NCI-H2081 treated with DMSO at 0.1 percent for 48 hours (cell line): ENCODE results near the gene ST6GALNAC2.
"Not testable (repeated sequence)": the region's sequence is repeated elsewhere in the genome, so short reads cannot be mapped to it uniquely, and the experiment has no call there.

Experiments used
- DNase-seq: peaks from one replicate; lab custom pipeline; 2025; lab: John Stamatoyannopoulos, UW

The ST6GALNAC2 gene

DNA sequence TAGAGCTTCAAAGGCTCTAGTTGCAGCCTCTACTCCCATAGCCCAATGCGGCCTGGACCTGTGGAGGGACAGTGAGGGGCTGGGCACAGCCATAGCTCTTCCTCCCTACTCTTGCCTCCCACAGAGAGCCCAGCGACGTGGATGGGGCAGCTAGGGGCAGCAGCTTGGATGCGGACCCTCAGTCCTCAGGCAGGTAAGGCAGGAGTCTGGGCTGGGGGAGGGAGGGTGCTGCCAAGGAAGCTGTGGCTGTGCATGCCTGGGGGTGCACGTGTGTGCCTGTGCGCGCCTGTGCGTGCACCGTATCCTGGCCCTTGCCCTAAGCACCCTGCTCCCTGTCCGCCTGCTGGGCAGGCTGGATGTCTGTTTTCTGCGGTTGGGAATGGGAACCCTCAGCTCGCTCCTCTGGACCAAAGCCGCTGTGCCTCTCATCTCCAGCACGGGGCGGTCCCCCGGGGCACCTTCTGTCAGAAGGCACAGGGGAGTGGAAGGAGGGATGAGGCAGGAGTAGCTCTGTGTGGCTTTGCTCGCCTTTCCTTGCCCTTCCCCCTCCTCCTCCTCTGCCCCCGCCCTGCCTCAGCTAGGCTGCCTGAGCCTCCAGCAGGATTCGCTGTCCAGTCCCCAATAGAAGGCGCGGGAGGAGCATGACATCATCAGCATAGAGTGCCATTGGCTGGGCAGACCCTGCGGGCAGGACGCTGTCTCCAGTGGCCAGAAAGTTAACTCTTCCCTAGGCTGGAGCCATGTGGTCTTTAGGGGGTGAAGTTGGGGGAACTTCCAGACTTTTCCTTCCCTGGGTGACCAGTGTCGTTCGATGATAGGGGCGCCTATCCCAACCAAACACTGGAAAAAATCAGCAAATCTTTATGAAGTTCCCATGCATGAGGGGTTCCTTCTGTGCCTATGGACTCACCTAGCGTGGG is 45.0 kb downstream of the ST6GALNAC2 start:
- DNase-seq: no peak

DNA sequence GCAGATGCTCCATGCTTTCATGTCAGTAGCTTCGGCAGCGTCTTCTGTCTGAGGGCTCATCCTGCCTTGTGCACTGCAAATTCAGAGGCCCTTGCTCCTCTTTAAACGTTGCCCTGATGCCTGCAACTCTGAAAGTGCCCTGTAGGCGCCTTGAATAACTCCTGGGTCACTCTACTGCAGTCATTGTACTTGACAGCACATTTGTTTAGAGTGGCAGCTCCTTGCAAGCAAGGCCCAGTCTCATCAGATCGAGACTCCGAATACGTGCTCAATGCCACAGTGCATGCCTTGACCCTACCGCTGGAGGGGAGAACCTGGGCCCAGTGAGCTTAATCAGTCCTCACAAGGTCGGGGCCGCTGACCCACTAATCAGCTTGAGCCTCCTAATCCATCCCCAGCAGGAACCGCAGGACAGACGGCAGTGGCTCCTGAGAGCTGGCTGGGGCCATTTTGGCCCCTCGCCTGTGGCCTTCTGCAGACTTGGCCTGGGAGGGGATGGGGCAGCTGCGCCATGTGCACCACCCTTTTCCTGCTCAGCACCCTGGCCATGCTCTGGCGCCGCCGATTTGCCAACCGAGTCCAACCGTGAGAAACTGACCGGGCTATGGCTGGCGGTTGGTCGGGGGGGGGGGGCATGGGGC is 45.9 kb downstream of the ST6GALNAC2 start, which contains the start of gene PRCD:
Gene PRCD, plus strand, starts transcription at position 414 of the 641 bp plus-strand sequence. Its CDS starts 98 bp downstream, at position 512.
- DNase-seq: no peak

DNA sequence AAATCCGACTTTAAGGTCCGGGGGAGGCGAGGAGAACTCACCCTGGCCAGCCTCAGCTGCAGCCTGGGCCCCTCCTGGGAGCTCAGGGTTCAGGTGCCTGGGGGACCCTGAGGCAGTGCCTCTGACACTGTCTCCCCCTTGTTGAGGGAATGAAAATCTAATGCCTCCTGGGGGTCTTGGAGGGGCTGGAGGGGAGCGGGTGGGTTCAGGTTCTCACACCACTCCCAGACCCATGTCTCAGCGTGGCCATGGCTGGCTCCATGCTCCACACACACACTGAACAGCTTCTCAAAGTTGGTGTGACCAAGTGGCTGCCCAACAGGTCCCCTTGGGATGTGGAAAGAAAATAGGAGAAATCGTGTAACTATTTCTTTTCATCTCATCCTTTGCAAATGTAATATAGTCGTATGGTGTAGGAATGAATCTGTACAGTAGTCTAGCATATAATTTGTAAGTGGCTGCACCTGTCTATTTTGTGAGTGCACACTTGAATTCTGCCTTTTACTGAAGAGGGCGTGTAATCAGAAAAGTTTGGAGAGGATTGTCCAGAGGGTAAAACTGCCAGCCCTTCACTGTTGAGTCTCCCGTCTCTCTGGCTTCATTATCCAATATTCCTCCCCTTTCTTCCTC is 46.6 kb downstream of the ST6GALNAC2 start:
- DNase-seq: no peak

DNA sequence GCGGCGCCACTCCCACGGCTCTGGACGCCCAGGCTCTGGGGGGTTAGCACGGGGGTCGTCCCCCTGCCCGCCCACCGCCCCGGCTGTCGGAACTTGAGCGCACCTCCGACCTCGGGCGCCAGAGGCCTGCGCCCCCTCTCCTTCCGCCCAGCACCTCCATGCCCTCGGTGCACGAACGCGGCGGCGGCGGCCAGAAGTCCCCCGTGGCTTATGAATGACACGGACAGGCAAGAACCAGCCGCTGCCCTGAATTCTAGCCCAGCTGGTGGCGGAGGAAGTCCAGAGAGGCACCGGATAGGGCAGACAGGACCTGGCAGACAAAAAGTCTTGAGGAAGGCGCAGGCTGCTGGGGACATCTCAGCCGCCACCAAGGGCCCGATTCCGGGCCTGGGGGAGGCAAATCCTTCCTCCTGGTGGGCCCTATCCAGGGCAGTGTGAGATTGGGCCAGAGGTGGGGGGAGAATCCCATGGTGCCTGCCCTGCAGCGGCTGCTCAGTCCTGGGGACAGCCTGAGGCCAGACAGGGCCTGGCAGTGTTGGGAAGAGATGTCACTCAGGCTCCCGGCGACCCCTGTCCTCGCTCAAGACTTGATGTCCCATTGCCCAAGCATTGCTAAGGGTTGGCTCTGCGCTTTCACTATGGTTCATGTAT is 47.3 kb downstream of the ST6GALNAC2 start:
- no peak for DNase-seq

DNA sequence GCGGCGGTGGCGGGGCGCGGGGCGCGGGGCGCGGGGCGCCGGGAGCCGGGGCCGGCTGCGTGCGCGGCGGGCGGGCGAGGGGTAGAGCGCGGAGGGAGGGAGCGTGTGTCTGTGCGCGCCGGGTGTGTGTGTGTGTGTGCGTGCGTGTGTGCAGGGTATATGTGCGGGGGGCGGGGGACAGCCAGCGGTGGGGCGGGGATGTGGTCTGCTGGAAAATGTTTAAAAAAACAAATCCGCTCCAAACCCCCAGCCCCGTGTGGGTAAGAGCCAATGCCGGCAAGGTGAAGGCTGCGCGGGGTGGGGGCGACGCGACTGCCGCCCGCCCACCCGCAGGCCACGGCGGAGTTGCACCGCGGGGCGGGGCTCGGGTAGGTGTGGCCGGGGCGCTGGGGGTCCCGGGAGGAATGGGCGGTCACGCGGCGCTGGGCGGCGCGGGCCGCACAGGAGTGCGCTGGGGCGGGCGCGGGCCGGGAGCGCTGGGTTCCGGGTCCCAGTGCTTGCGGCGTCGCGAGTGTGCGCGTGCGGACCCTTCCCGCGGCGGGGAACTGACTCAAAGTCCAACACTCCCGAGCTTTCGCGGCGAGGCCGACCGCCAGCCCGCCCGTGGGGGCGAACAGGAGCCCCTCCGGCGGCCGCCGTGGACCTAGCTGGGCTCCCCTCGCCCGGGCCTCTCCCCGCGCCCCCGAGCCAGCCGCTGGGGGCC is 47.9 kb downstream of the ST6GALNAC2 start, which contains the start of gene CYGB:
Gene CYGB, minus strand, starts transcription at position 132 of the 703 bp plus-strand sequence. CDS start 167 bp downstream, outside the sequence.
- DNase-seq: no peak

DNA sequence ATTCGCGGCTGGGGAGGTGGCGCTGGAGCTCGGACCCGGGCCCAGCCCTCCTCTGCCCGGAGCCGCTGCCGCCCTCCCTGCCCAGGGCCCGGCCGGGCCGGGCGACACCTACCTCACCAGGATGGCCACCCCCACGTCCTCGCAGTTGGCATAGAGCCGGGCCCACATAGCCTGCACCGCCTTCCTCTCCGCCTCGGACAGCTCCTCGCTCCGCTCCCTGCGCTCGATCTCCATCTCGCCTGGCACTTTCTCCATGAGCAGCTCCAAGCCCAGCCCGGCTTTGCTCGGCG is 48.4 kb downstream of the ST6GALNAC2 start:
- DNase-seq: no peak

DNA sequence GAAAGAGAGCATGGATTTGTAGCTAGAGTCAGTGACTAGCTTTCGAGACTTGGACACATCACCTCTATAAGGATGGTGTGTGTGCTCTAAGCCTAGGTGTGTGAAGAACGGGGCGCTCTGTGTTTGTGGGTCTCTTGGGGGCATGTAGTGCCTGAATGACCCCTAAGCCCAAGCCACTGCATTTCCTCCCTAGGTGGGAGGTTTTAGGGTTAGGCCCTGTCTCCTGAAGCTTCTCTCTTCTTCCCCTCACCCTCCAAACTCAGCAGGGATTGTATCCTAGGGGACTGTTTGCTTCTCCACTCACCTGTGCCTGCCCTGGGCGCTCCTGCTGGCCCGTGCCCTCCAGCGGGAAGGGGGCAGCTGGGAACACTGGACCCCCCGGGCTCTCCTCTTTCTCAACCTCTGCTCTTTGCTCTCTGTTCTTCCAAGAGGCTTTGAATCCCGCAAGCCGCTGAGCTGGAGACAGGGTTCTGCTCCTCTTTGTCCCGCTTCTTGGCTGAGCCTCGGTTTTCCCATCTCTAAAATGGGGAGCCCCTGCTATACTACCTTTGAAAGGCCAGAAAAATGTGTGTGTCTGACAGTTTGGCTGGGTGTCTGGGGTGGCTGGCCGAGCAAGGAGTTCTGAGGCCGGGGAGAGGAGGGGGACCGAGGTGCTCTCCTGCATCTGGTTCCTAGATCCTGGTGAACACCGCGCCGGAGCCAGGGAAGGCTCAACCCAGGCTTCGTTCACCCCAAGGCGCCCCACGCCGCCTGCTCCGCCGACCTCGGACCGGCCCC is 49.0 kb downstream of the ST6GALNAC2 start:
- no peak for DNase-seq

DNA sequence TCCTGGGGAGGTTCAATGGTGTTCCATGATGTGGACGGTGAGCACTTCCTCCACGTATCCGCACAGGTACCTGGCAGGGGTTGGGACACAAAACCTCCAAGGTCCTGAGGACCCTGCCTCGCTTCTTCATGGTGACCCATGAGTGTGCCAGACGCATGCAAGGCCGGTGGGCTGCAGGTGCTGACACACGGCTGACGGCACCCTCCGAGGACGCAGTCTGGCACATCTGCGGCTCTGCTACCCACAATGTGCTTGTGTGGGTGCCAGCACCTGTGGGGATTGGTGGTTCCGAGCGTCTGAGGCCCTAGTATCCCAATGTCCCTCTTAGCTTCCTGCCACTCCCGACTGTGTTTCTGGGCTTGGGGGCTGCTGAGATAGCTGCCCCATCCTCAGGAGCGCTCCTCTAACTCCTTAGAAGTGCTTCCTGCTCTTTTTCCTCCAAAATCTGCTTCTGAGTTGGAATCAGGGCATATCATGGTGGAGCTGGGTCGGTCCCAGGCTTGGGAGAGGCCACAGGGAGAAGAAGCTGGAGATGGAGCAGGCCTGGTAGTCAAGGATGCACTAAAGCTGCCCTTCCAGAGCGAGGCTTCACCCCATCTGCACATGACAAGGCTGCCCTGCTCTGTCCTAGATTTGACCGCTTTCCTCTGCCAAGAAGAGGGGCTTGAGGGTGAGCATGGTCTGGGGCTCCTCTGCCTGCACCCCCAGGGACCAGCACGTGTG is 49.7 kb downstream of the ST6GALNAC2 start:
- DNase-seq: no peak

DNA sequence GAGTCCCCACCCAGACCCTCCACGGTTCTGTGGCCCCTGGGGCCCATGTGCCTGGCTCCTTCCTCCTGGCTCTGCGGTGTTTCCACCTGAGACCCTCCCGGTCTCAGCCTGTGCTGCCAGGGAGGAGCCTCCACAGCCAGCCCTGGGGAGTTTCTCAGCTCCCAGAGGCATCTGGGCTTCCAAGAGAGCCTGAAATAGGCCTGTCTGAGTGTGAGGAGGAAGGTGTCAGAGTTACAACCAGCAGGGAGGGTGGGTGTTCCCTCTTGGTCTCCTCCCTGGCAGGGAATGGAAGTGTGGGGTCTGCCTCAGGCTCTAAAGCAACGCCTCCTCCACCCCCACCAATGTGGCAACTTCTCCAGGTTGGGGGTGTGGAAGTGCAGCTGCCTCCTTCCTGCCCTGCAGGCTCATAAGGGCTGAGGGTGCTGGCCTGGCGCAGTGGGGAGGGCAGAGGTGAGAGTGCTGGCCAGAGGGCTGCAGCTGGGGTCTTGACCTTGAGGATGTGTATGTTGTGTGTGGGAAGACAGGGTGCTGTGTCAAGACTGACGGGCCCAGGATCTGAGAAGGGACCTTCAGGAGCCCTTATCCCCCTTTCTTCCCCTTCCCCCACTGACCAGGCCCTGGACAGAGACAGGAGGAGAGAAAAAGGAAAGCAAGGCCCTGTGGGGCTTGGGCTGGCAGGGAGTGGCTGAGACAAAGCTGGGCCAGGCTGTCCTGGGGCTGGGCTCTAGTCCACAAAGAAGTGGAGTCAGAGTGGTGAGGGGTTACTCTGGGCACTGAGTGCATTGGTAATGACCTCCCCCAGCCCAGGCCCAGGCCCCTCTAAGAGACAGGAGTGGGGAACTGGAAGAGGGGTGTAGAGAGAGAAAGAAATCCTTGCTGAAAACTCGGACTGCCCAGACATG is 50.6 kb downstream of the ST6GALNAC2 start:
- no peak for DNase-seq

DNA sequence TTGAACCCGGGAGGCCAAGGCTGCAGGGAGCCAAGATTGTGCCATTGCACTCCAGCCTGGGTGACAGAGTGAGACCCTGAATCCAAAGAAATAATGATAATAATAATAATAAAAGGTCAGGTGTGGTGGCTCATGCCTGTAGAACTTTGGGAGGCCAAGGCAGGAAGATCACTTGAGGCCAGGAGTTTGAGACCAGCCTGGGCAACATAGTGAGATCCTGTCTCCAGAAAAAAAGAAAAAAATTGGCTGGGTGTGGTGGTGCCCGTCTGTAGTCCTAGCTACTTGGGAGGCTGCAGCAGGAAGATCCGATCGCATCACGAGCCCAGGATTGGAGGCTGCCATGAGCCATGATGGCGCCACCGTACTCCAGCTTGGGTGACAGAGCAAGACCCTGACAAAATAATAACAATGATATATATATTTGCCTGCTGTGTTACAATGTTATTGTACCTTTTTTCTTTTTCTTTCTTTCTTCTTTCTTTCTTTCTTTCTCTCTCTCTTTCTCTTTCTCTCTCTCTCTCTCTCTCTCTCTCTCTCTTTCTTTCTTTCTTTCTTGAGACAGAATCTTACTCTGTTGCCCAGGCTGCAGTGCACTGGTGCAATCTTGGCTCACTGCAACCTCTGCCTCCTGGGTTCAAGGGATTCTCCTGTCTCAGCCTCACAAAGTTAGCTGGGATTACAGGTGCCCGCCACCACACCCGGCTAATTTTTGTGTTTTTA is 51.9 kb downstream of the ST6GALNAC2 start:
- DNase-seq: not testable (repeated sequence)

DNA sequence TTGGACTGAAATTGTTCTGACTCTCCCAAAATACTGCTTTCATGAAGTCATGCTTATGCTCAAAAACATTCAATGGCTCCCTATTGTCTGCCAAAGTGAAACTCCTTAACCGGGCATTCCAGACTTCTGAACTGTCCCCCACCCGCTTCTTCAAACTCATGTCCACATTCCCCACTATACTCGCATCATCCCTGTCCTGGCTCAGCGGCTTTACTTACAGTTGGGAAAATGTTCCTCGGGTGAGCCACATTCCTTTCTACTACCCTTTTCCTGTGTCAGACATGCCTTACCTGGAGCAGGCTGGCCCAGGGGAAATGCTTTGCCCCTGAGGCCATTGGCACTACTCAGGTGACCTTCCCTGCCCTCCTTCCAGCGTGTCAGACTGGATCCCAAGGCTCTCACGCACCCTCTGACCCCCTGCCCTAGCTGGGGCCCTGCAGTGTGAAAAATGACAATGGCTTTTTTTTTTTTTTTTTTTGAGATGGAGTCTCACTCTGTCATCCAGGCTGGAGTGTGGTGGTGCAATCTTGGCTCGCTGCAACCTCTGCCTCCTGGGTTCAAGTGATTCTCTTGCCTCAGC is 53.5 kb downstream of the ST6GALNAC2 start:
- DNase-seq: no peak

DNA sequence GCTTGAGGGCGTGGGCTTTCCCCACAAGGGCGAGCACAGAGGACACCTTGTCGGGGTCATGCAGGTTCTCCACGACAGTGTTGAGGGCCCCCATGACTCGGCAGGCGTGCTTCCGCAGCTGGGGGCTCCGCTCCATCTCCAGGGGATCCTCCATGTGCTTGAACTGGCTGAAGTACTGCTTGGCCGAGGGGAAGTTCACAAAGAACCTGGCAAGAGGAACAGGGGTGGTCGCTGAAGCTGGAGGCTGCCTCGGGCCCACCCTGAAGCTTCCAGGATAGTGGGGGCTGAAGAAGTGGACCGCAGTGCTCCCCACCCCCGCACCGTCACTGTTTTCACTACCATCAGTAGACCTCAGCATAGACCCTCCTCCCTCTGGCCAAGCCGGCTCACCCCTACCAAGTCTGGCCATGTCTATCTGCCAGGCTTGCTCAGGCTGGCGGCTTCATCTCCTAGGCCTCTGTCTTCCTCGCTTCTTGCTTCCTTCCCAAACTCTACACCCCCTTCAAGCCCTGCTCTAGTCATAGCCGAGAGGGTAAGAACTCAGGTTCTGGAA is 54.1 kb downstream of the ST6GALNAC2 start:
- no peak for DNase-seq

DNA sequence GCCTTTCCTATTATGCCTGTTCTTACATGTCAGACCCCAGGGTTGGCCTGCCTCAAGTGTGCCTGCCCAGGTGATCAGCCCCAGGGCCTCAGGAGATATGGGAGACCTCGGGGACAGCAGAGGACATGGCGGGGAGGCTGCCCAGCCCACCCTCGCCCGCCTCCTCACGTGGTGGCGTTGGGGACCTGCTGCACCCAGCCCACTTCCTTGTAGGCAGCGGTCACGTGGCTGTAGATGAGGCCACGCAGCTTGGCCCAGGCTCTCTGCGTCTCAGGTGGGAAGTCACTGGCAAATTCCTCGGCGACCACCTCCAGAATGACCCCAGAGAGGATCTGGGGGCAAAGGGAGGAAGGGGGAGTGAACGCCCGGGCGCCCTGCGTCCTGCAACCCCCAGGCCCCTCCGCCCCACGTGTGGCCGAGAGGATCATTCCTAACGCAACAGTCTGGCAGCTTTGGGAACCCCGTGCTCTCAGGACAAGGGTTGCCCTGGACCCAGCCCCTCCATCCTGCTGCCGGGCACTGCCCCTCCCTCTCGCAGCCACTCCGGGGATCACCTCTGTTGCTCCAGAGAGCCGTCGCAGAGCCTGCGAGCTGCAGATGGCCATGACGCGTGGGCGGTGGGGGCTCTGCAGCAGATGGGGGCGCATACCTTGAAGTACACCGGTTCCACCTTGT is 54.7 kb downstream of the ST6GALNAC2 start:
- no peak for DNase-seq

DNA sequence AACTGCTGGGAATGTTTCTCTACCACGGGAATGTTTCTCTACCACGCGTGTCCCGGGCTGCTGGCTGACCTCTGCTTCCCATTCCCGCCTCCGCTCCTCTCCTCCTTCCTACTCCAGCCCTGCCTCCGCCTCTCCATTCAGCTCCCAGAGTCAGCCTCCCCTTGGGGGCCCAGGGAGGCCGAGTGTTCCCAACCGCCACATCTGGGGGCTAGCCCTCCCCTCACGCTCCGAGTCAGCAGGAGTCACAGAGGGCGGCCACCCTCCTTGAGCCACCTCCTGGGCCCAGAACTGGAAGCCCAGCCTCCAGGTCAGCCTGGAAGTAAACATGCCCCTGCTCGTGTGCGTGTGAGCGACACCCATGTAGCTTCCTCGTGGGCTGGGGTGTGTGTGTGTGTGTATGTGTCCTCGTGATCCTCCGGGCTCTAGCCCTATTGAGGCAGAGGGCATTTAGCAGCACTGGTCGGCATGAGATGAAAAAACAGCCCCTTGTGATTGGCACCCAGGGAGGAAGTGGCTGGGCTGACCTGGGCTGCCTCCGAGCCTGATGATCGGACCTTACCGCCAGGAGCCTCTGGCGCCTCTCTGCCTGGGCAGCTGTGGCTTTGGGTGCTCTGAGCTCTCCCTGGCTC is 55.5 kb downstream of the ST6GALNAC2 start:
- DNase-seq: no peak

DNA sequence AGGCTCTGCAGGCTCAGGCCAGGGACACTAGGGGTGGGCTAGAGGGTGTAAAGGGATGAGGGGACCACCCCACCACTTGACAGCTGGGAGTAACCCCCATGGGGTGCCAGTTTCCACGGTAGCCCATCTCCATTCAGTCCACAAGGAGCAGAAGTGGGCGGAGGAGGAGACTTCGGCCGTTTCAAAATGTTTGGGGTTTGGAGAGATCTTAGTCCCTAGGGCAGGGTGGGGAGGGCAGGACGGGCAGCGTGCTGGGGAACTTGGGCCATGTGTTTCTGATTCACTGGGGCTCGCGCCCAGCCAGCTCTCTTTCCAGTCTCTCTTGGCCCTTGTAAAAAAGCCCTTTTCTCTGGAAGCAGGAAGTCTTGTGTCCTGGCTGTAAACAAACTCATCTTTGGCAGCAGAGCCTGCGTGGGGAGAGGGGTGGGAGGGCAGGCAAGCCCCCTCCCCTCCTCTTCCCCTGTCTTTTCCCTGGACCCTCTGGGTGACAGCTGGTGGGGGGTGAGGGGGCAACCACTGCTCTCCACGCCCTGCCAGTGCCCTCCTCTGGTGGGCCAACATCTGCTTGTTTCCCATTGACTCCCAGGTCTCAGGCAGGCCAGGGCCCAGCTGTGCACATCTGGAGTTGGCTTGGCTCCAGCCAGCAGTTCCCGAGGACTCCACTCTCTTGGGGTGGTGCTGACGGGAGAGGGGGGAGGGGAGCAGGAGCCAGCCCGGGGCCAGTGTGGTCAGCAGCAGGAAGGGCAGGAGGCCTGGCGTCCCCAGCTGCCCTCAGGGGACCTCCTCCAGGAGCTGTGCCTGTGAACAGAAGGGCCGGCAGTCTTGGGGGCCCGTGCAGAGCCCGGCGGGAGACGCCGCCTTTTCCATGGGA is 56.2 kb downstream of the ST6GALNAC2 start:
- no peak for DNase-seq
